Nucleus accumbens (tissue), 56 donors: ENCODE results near the gene PCNX1.
"Not testable (repeated sequence)": the region's sequence is repeated elsewhere in the genome, so short reads cannot be mapped to it uniquely, and the experiment has no call there.

Source experiments
- DNase-seq, 56 donors: peaks; one replicate each; lab custom pipeline; 2025; lab: John Stamatoyannopoulos, UW

The PCNX1 gene

GRCh38 chr14:70909733-70910614 is 2.7 kb downstream of the PCNX1 start:
- DNase-seq = peak in 4 of 56 donors; percentile 19 to 27 (median 24)

DNA sequence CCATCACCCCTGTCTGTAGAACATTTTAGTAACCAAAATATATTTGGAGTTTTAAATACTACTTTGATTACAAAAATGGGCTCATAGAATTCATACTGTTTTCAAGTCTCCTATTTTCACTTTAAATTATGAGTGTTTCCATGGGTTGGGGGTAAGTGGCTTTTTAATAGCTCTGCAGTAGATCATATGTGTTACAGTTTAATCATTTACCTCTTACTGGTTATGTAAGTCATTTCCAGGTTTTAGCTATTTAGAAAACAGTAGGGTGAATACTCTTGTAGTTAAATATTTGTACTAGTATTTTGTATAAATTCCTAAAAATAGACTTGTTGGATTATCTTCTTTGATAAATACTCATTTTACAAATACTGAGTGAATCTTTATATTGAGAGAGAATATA is 8.2 kb downstream of the PCNX1 start:
- no peak for DNase-seq

GRCh38 chr14:70916300-70916699 is 9.0 kb downstream of the PCNX1 start:
- no peak for DNase-seq

GRCh38 chr14:70916799-70917198 is 9.5 kb downstream of the PCNX1 start:
- DNase-seq = no peak

DNA sequence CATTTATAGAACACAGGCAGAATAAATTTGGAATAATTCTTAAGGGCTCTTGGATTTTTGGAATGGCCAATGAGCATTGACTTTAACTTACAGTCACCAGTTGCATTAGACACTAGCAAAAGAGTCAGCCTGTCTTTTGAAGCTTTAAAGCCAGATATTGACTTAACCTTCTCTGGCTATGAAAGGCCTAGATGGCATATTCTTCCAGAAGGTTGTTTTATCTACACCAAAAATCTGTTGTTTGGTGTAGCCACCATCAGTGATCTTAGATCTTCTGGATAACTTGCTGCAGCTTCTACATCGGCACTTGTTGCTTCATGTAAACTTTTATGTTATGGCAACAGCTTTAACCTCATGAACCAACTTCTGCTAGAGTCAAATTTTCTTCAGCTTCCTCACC is 10.4 kb downstream of the PCNX1 start:
- no peak for DNase-seq

DNA sequence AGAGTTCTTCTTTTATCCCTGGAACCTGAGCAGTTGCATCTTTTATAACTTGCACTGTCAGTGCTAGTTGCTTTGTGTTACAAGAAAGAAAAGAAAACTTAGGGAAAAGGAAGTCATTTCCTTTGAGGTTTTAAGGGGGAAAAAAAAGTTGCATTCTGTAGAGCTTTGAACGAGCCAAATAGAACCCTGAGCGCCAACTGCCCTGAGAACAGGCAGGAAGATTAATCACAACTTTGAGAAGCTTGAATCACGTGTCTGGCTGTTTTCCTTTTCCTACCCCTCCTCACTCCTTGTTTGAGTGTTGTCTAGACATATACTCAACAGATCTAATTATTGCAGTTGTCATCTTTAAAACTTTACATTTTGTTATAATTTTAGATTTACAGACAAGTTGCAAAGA is 12.5 kb downstream of the PCNX1 start:
- DNase-seq = no peak

DNA sequence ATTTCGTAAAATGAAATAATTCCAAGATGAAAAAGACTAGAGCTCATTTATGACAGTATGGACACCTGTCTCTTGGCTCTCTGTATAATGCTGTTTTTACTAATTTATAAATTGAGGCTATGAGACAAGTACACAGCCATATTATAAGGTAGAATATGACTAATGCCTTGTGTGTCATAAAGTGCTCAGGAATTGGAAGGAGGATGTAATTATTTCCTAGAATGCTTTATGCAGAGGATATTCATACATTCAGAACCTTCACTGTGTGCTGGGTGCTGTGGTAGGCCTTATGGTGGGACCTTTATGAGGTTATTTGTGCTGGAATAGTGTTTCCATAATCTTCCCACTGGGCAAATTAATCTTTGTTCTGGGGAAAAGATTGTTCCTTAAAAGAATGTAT is 13.3 kb downstream of the PCNX1 start:
- DNase-seq = no peak

DNA sequence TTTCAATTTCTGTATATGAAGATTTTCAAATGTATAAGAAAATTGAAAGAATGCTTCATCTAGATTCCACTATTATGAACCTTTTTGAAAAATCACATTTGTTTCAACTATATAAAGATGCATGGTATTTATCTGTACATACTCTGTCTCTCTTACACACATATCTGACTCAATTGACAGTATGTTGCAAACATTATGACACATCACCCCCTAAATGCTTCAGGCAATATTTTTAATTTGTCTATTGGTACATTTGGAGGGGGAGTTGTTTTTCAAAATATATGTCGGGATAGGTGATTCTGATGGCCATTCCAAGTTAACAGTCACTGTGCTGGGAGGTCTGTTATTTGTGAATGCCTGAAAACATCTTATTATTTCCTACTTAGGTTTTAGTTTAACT is 14.4 kb downstream of the PCNX1 start:
- no peak for DNase-seq

DNA sequence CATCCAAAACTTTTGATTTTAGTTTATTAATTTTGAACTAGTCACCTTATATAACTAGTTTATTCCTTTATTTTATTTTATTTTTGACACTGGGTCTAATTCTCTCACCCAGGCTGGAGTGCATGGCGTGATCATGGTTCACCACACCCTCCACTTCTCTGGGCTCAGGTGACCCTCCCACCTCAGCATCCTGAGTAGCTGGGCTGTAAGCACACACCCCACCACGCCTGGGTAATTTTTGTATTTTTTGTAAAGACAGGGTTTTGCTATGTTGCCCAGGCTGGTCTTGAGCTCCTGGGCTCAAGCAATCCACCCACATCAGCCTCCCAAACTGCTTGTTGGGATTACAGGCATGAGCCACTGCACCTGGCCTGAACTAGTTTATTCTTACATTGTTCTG is 17.3 kb downstream of the PCNX1 start:
- DNase-seq = no peak

- no peak for DNase-seq
Measured at GRCh38 chr14:70926235-70926830, 19.1 kb downstream of the PCNX1 start.

GRCh38 chr14:70931008-70931407 is 23.7 kb downstream of the PCNX1 start:
- DNase-seq = no peak

DNA sequence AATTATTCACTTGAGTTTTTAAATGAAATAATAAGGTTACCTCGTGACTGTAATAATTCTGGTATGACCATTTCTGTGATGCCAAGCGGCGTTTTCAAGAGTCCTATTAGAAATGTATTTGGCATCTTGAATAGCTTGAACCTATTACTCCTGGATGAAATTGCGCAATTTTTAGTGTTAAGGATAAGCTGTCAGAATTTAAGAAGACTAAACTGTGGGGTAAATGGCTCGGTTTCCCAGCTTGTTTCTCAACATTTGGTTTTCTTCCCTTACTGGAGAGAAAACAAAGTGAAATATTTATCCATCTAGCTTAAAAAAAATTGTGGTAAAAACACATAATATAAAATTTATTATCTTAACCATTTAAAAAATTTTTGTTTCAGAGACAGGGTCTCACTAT is 26.8 kb downstream of the PCNX1 start:
- DNase-seq = no peak

- no peak for DNase-seq
Measured at GRCh38 chr14:70934502-70935134, 27.4 kb downstream of the PCNX1 start.

DNA sequence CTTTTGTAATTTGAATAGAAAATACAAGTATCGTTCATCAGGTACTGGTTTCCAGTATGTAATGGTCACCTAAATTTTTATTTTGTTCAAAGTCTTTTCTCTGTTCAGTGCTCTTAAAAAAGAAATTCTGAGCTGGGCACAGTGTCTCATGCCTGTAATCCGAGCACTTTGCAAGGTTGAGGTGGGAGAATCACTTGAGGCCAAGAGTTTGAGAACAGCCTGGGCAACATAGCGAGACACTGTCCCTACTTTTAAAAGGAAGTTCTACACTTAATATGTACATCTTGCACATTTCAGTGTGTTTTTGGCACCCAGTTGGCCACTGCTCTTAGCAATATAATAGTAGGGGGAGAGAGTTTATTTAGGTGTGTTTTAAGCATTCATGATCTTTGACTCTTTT is 27.9 kb downstream of the PCNX1 start:
- no peak for DNase-seq

DNA sequence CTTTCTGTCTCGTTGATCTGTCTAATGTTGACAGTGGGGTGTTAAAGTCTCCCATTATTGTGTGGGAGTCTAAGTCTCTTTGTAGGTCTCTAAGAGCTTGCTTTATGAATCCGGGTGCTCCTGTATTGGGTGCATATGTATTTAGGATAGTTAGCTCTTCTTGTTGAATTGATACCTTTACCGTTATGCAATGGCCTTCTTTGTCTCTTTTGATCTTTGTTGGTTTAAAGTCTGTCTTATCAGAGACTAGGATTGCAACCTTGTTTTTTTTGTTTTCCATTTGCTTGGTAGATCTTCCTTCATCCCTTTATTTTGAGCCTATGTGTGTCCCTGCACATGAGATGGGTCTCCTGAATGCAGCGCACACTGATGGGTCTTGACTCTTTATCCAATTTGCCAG is 32.4 kb downstream of the PCNX1 start:
- DNase-seq = not testable (repeated sequence)

GRCh38 chr14:70941637-70942341 is 34.5 kb downstream of the PCNX1 start:
- DNase-seq = not testable (repeated sequence)

- peak in 3 of 56 donors; percentile 6 to 13 (median 9) for DNase-seq
Measured at GRCh38 chr14:70942342-70942706, 35.1 kb downstream of the PCNX1 start.

DNA sequence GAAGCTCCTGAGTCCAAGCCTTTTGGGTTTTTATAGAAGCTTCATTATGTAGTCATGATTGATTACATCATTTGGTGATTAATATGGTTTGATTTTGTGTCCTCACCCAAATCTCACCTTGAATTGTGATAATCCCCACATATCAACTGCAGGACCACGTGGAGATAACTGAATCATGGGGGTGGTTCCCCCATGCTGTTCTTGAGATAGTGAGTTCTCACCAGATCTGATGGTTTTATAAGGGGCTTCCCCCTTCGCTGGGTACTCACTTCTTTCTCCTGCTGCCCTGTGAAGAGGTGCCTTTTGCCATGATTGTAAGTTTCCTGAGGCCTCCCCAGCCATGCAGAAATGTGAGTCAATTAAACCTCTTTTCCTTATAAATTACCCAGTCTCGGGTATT is 35.5 kb downstream of the PCNX1 start:
- DNase-seq = not testable (repeated sequence)

DNA sequence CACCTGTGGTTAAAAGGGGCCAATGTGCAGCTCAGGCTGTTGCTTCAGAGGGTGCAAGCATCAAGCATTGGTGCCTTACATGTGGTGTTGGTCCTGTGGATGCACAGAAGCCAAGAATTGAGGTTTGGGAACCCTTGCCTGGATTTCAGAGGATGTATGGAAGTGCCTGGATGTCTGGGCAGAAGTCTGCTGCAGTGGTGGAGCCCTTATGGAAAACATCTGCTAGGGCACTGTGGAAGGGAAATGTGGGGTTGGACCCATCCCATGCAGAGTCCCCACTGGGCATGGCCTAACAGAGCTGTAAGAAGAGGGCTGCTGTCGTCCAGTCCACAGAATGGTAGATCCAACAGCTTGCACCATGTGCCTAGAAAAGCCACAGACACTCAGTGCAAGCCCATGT is 36.6 kb downstream of the PCNX1 start:
- DNase-seq = no peak

- DNase-seq = no peak
Measured at GRCh38 chr14:70947739-70948138, 40.5 kb downstream of the PCNX1 start.

GRCh38 chr14:70952485-70952884 is 45.2 kb downstream of the PCNX1 start:
- no peak for DNase-seq
